Dedifferentiated amniotic fluid mesenchymal stem cell (primary cell): Measurements from ENCODE around the gene PSMD1.
A peak's percentile ranks its signal among the peaks of the same experiment; 100 is the strongest.
"Not testable (repeated sequence)": the region's sequence is repeated elsewhere in the genome, so short reads cannot be mapped to it uniquely, and the experiment has no call there.

Experiments used
- DNase-seq: peaks from one replicate; pipeline ENCODE4 v3.0.0-alpha.2; 2016; ENCODE audit errors: extremely low spot score

The PSMD1 gene

GRCh38 chr2:231185050-231185725, 128.5 kb downstream of the PSMD1 start:
- no peak for DNase-seq

- DNase-seq, result no peak
Measured at GRCh38 chr2:231185886-231186285, 129.2 kb downstream of the PSMD1 start.

GRCh38 chr2:231186325-231186724, 129.7 kb downstream of the PSMD1 start:
- DNase-seq, result no peak

- DNase-seq, result no peak
Measured at GRCh38 chr2:231187736-231188505, 131.3 kb downstream of the PSMD1 start.

- DNase-seq, result no peak
Measured at GRCh38 chr2:231188506-231189170, 132.0 kb downstream of the PSMD1 start.

- no peak for DNase-seq
Measured at GRCh38 chr2:231189171-231189530, 132.5 kb downstream of the PSMD1 start.

GRCh38 chr2:231189571-231190495, 133.2 kb downstream of the PSMD1 start:
- DNase-seq, result no peak

- DNase-seq, result no peak
Measured at GRCh38 chr2:231190531-231191197, 134.0 kb downstream of the PSMD1 start.

- DNase-seq, result peak; percentile 91
Measured at GRCh38 chr2:231191896-231192872, 135.5 kb downstream of the PSMD1 start.

GRCh38 chr2:231193216-231193615, 136.5 kb downstream of the PSMD1 start:
- DNase-seq, result no peak

GRCh38 chr2:231196592-231196991, 139.9 kb downstream of the PSMD1 start:
- no peak for DNase-seq

GRCh38 chr2:231197196-231197595, 140.5 kb downstream of the PSMD1 start:
- DNase-seq, result not testable (repeated sequence)

GRCh38 chr2:231197706-231198290, 141.1 kb downstream of the PSMD1 start:
- no peak for DNase-seq

GRCh38 chr2:231198291-231199173, 141.9 kb downstream of the PSMD1 start, which contains the start of gene ARMC9:
ARMC9 (plus strand) TSS chr2:231198631; CDS start chr2:231206239, 7,608 bp downstream.
- DNase-seq, result peak; percentile 49

GRCh38 chr2:231199219-231199618, 142.6 kb downstream of the PSMD1 start:
- DNase-seq, result peak; percentile 36

- DNase-seq, result peak; percentile 88
Measured at GRCh38 chr2:231200805-231201474, 144.3 kb downstream of the PSMD1 start.

GRCh38 chr2:231201475-231201814, 144.8 kb downstream of the PSMD1 start:
- no peak for DNase-seq

GRCh38 chr2:231203087-231203486, 146.4 kb downstream of the PSMD1 start:
- DNase-seq, result no peak
